HG02571 (cell line): ENCODE data around the gene MIF.

Source experiments
- ATAC-seq: cut with Tn5 transposase; IDR thresholded peaks from one replicate; pipeline ENCODE4 v1.9.1; 2021; ENCODE audit warnings: mild to moderate bottlenecking, moderate library complexity; ENCODE audit not compliant: unreplicated experiment

Gene MIF

GRCh38 chr22:23875801-23876200 lies 18.4 kb upstream of the MIF start:
- ATAC-seq = no peak

GRCh38 chr22:23877566-23877965 lies 16.6 kb upstream of the MIF start:
- no peak for ATAC-seq

GRCh38 chr22:23878219-23878618 lies 16.0 kb upstream of the MIF start:
- no peak for ATAC-seq

GRCh38 chr22:23882370-23882769 lies 11.8 kb upstream of the MIF start:
- ATAC-seq = no peak

DNA sequence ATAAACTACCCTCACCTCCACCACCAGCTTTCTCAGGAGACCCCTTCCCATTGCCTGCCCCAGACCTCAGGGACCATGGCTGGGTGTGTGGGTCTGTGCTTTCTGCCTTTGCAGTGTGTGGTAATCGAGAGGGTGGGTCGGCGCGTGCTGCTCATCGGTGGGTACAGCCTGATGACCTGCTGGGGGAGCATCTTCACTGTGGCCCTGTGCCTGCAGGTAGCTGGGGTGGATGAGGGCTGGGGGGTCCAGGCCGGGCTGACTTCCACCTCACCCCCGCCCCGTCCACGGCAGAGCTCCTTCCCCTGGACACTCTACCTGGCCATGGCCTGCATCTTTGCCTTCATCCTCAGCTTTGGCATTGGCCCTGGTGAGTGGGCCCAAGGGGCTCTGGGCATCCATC lies 10.5 kb upstream of the MIF start:
- ATAC-seq = no peak

DNA sequence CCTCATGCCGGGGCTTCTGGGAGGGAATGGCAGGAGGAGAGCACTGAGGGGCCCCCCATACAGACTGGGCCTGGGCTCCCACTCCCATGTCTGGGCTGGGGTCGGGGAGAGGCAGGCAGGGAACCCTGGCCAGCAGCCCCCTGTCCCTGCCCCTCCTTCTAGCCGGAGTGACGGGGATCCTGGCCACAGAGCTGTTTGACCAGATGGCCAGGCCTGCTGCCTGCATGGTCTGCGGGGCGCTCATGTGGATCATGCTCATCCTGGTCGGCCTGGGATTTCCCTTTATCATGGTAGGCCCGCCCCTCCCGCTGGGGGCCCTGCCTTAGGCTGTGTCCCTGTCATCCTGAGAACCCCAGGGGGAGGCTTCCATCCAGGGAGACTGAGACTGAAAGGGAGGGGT lies 10.0 kb upstream of the MIF start:
- ATAC-seq = no peak

DNA sequence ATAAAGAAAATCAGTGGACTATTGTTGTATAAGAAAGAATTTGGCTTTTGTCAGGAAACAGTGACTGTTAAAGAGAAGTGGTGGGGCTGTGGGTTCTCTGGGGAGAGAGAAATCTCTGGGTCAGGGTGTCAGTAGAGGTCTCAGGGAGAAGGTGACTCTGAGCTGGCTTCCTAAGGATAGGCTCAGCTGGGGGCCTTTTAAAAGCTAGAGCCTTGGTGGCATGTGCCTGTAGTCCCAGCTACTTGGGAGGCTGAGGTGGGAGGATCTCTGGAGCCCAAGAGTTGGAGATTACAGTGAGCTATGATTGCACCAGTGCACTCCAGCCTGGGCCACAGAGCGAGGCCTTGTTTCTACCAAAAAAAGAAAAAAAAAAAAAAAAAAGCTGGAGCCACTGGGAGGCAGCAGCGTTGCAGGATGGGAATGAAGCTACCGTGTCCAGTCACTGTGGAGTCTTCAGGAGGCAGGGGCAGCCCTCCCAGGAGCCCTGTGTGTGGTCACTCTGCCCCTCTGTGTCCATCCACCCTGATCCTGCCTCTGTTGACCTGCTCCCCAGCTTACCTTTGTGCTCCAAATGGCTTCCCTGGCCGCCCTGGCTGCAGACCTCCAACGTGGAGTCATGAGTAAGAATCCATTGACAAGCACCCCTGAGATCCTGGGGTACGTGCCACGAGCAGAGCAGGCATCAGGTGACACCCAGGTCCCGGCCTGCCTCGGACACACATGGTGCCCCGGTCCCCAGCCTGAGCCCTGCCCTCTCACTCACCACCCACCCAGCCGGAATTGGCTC lies 5.4 kb upstream of the MIF start:
- no peak for ATAC-seq

GRCh38 chr22:23889620-23890019 lies 4.6 kb upstream of the MIF start:
- no peak for ATAC-seq

GRCh38 chr22:23891726-23892125 lies 2.5 kb upstream of the MIF start:
- no peak for ATAC-seq

GRCh38 chr22:23892130-23892529 lies 2.1 kb upstream of the MIF start:
- ATAC-seq = no peak

GRCh38 chr22:23892706-23893105 lies 1.5 kb upstream of the MIF start:
- ATAC-seq = no peak

DNA sequence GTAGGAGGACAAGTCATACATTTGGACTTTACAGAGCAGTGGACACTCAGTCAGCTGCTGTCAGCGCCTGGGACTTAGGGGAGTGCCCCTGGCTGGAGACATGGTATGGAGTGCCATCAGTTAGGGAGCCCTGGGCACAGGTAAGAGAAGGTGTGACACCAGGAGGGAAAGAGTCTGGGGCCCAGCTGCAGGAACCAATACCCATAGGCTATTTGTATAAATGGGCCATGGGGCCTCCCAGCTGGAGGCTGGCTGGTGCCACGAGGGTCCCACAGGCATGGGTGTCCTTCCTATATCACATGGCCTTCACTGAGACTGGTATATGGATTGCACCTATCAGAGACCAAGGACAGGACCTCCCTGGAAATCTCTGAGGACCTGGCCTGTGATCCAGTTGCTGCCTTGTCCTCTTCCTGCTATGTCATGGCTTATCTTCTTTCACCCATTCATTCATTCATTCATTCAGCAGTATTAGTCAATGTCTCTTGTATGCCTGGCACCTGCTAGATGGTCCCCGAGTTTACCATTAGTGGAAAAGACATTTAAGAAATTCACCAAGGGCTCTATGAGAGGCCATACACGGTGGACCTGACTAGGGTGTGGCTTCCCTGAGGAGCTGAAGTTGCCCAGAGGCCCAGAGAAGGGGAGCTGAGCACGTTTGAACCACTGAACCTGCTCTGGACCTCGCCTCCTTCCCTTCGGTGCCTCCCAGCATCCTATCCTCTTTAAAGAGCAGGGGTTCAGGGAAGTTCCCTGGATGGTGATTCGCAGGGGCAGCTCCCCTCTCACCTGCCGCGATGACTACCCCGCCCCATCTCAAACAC lies 850 bp upstream of the MIF start:
- ATAC-seq = no peak

GRCh38 chr22:23894710-23895598 lies 771 bp downstream of the MIF start:
- ATAC-seq = peak; percentile 21

GRCh38 chr22:23895599-23896144 lies 1.5 kb downstream of the MIF start:
- ATAC-seq = no peak

DNA sequence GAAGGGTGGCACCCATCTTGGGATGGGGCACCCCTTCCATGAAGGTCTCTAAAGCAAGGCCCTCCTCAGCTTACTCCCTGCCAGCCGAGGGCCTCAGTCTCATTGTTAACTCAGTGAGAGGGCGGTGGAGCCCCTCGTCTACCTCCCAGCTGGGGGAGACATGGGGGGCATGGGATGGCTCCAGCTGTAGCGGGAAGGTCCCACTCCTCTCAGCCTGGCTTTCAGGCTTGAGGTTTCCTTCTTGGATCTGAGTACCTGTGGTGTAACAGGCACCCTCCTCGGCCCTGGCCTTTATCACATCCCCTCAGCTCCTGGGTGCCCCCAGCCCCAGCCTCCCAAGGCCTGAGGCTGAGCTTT lies 2.0 kb downstream of the MIF start:
- ATAC-seq = no peak

- ATAC-seq = no peak
Measured at GRCh38 chr22:23896523-23897186, 2.5 kb downstream of the MIF start.

- no peak for ATAC-seq
Measured at GRCh38 chr22:23897320-23897719, 3.1 kb downstream of the MIF start.

DNA sequence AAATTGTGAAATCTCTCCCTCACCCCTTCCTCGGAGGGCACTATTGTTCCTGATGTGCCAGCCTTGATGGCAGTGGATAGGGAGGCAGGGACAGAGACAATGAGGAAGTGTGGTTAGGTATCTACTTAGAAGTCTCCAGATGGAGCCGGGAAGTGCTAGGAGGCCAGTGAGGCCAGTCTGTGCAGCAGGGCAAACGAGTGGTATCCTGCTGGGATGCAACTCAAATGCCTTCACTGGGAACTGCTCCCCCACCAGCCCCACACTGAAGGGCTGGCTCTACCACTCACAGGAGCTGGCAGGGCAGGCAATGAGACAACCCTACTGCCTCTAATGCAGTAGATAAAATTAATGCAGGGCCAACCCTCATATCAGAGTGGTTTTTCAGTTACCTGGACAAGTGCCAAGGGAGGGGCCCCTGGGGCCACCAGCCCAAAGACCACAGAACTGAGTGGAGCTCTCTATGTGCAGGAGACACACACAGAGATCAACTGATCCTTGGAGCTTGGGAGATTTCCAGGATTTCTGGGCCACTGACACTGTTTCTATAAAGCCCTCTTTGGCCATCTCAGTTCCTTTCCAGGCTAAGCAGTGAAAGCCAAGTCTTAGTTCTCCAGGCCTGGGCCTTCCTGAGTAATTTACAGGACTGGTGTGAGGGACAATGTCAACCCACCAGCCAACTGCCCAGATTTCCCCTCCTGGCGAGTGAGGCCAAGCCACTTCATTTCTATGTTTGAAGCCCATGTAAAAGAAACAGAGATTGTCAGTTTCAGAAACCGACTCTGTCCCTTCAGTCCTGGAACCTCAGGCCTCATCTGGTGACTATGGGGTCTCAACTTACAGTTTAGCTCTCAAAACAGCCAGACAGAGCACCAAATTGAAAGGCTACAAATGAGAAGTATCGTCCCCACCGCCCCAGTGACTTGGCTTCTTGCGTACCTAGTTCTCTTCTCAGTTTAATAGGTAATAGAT lies 4.1 kb downstream of the MIF start:
- no peak for ATAC-seq

DNA sequence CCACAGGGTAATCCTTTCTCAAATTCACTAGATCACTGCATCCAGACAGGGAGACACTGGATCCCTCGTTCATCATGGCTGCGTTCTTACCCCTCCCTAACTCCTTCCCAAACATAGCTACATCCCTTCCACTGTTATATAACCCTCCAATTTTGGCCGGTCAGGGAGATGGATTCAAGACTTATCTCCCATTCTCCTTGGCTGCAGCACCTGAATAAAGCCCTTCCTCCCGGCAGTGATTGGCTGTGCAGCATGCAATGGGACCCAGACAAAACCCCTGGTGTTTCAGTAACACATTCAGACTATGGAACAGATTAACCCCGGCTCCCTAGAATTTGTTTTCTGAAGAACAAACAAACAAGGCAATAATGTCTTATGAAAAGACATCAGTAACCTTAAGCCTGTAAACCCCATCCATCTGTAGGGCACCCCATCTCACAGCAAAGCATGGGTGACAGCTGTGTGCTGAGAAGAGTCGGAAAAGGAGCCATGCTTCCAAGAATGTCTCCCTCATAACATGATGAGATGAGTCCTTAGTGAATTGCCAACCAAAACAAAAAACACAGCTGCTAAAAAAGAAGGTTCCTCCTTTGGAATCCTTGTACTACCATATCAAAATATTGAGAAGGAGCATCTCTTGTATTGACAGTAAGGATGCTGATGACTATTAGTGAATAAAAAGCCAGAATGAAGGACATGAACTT lies 5.0 kb downstream of the MIF start:
- ATAC-seq = no peak
